HepG2 (cell line): ENCODE data around the gene PPP2R5B. TPM values are rescaled to one million over a fixed set of nuclear protein-coding genes. Genes with fewer than 3 reads are reported as not detected.

Experiments used
- CCDC6 ChIP-seq: sonication (generic); formaldehyde crosslinking; IDR thresholded peaks from 2 replicates; pipeline ENCODE4 v1.8.1; 2022; ENCODE audit warnings: mild to moderate bottlenecking, missing genetic modification reagents, moderate library complexity
- EEA1 ChIP-seq: sonication (generic); formaldehyde crosslinking; IDR thresholded peaks from 2 replicates; pipeline ENCODE4 v1.5.1; 2020; ENCODE audit warnings: mild to moderate bottlenecking, missing genetic modification reagents, borderline replicate concordance
- ELF3 ChIP-seq: IDR thresholded peaks from 2 replicates; pipeline ENCODE4 v1.6.1; 2016; ENCODE audit warnings: missing genetic modification reagents, missing compliant biosample characterization
- ETV5 ChIP-seq: IDR thresholded peaks from 2 replicates; pipeline ENCODE4 v1.6.1; 2018; ENCODE audit warnings: missing biosample characterization, missing genetic modification reagents, inconsistent platforms, borderline replicate concordance
- HNRNPH1 ChIP-seq: fragments of 200-400 bp; formaldehyde crosslinking; optimal IDR thresholded peaks from 2 replicates; pipeline ENCODE3; 2017; ENCODE audit warnings: mild to moderate bottlenecking, low read depth, low read length
- KDM1A ChIP-seq: IDR thresholded peaks from 2 replicates; pipeline ENCODE4 v1.6.1; 2016; ENCODE audit warnings: missing compliant biosample characterization
- MEIS2 ChIP-seq: sonication (generic); formaldehyde crosslinking; IDR thresholded peaks from 2 replicates; pipeline ENCODE4 v1.9.0; 2021; ENCODE audit warnings: mild to moderate bottlenecking, missing genetic modification reagents
- MYC ChIP-seq: sonication (generic); formaldehyde crosslinking; IDR thresholded peaks from 2 replicates; pipeline ENCODE4 v1.9.0; 2021; ENCODE audit warnings: missing genetic modification reagents, borderline replicate concordance
- NFKB2 ChIP-seq: sonication (generic); formaldehyde crosslinking; IDR thresholded peaks from 2 replicates; pipeline ENCODE4 v1.4.0; 2020; ENCODE audit warnings: missing genetic modification reagents, borderline replicate concordance
- PHF20 ChIP-seq: sonication (generic); formaldehyde crosslinking; IDR thresholded peaks from 2 replicates; pipeline ENCODE4 v1.5.0; 2020; ENCODE audit warnings: mild to moderate bottlenecking, missing genetic modification reagents
- SIX4 ChIP-seq: sonication (generic); formaldehyde crosslinking; IDR thresholded peaks from 2 replicates; pipeline ENCODE4 v1.4.0; 2020; ENCODE audit warnings: missing genetic modification reagents
- SRY ChIP-seq: sonication (generic); formaldehyde crosslinking; IDR thresholded peaks from 2 replicates; pipeline ENCODE4 v1.8.0; 2022; ENCODE audit warnings: mild to moderate bottlenecking, missing genetic modification reagents
- ZFP36L1 ChIP-seq: sonication (generic); formaldehyde crosslinking; IDR thresholded peaks from 2 replicates; pipeline ENCODE4 v1.8.0; 2022; ENCODE audit warnings: mild to moderate bottlenecking, missing genetic modification reagents, moderate library complexity
- ZNF124 ChIP-seq: sonication (generic); formaldehyde crosslinking; IDR thresholded peaks from 2 replicates; pipeline ENCODE4 v1.4.0; 2020; ENCODE audit warnings: missing genetic modification reagents
- ZNF350 ChIP-seq: sonication (generic); formaldehyde crosslinking; IDR thresholded peaks from 2 replicates; pipeline ENCODE4 v1.4.0; 2020; ENCODE audit warnings: mild to moderate bottlenecking, low read depth, missing genetic modification reagents, borderline replicate concordance
- polyA plus RNA-seq, 8 experiments: library from polyadenylated mRNA; depleted of rRNA in 3 of 8; stranded (reverse) in 7 of 8; unstranded in 1 of 8; fragments of >200 nt; fragmentation: Illumina TruSeq in 4 of 8; extraction: Trizol in 4 of 8; gene quantifications; 2 replicates each; pipeline versions ENCODE4 v1.2.1 to v1.2.3, GENCODE V29; 2011 to 2016; ENCODE audit warnings: low read depth in 4 of 8, missing spikeins in 1 of 8, mixed read lengths in 1 of 8; ENCODE audit not compliant: insufficient read depth in 1 of 8
- total RNA-seq, 5 experiments: library from RNA; depleted of rRNA; stranded (reverse); fragments of >200 nt; fragmentation: Illumina TruSeq; extraction: Trizol; gene quantifications; 2 replicates each; pipeline ENCODE4 v1.2.3, GENCODE V29; 2016; ENCODE audit warnings: low read depth in 1 of 5
- TF ChIP-seq, protein P1 (sequence below): sonication (generic); formaldehyde crosslinking; IDR thresholded peaks from 2 replicates; pipeline ENCODE4 v1.4.0; 2020; ENCODE audit warnings: mild to moderate bottlenecking, missing genetic modification reagents
- TF ChIP-seq, protein P2 (sequence below): sonication (generic); formaldehyde crosslinking; IDR thresholded peaks from 2 replicates; pipeline ENCODE4; 2020; ENCODE audit warnings: missing genetic modification reagents, mild to moderate bottlenecking, borderline replicate concordance
- TF ChIP-seq, protein P3 (sequence below): sonication (generic); formaldehyde crosslinking; IDR thresholded peaks from 2 replicates; pipeline ENCODE4 v1.4.0; 2020; ENCODE audit warnings: low read depth, missing genetic modification reagents

The PPP2R5B gene
- total and polyA plus RNA-seq, 2 of the 13 experiments (the other 11 are each of a cell fraction or from before 2014, with no cell fraction given): 2.3 to 8.3 TPM

DNA sequence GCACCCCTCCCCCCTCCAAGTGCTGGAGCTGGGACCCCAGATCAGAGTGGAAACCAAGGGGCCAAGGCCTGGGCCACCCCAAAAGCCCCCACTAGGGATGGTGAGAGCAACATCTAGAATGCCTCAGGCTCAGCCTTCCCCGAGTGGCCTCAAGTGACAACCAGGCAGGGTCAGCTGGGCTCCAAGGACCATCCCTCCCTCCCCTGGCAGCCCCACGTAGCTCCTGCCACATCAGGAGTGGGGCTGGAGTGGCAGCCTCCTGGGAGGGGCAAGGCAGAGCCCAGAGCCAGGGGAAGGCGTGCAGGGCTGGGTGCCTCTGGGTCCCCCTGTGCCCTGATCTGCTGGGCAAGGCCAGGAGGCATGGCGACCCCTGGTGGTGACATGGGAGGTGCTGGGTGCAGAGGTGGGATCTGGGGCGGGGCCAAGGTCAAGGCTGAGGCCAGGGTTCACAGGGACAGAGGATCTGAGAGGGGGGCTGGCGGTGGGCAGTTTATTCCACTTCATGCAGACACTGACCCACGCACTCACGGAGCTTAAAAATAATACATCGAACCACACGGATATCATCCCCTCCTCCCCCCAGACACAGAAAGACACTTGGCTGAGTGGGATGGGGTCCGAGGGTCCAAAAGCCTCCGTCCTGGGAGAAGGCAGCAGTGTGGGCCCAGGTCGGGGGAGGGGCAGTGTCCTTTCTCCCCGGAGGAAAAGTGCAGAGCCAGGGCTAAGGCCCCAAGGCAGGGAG is 30.2 kb upstream of the PPP2R5B start (continued):
- TF ChIP-seq MYC (CRISPR knock-in tag) (peak; percentile 84), ZFP36L1 (CRISPR knock-in tag) (peak; percentile 94), ETV5 (CRISPR knock-in tag) (peak; percentile 40; the same call in 1 of the 2 replicates), SIX4 (peak; percentile 67; the same call in 1 of the 2 replicates), HNRNPH1 (no peak), SRY (CRISPR knock-in tag) (no peak), NFKB2 (peak; percentile 70; the same call in 1 of the 2 replicates), ZNF350 (peak; percentile 87), CCDC6 (no peak), ZNF124 (CRISPR knock-in tag) (peak; percentile 25; the same call in 1 of the 2 replicates), EEA1 (CRISPR knock-in tag) (0 out of 2 replicates have a peak, but pooled peaks have one; percentile 71), ELF3 (CRISPR knock-in tag) (peak; percentile 62), PHF20 (CRISPR knock-in tag) (no peak), KDM1A (peak; percentile 57; the same call in 1 of the 2 replicates), MEIS2 (CRISPR knock-in tag) (peak; percentile 79)
- TF ChIP-seq, protein P1, sequence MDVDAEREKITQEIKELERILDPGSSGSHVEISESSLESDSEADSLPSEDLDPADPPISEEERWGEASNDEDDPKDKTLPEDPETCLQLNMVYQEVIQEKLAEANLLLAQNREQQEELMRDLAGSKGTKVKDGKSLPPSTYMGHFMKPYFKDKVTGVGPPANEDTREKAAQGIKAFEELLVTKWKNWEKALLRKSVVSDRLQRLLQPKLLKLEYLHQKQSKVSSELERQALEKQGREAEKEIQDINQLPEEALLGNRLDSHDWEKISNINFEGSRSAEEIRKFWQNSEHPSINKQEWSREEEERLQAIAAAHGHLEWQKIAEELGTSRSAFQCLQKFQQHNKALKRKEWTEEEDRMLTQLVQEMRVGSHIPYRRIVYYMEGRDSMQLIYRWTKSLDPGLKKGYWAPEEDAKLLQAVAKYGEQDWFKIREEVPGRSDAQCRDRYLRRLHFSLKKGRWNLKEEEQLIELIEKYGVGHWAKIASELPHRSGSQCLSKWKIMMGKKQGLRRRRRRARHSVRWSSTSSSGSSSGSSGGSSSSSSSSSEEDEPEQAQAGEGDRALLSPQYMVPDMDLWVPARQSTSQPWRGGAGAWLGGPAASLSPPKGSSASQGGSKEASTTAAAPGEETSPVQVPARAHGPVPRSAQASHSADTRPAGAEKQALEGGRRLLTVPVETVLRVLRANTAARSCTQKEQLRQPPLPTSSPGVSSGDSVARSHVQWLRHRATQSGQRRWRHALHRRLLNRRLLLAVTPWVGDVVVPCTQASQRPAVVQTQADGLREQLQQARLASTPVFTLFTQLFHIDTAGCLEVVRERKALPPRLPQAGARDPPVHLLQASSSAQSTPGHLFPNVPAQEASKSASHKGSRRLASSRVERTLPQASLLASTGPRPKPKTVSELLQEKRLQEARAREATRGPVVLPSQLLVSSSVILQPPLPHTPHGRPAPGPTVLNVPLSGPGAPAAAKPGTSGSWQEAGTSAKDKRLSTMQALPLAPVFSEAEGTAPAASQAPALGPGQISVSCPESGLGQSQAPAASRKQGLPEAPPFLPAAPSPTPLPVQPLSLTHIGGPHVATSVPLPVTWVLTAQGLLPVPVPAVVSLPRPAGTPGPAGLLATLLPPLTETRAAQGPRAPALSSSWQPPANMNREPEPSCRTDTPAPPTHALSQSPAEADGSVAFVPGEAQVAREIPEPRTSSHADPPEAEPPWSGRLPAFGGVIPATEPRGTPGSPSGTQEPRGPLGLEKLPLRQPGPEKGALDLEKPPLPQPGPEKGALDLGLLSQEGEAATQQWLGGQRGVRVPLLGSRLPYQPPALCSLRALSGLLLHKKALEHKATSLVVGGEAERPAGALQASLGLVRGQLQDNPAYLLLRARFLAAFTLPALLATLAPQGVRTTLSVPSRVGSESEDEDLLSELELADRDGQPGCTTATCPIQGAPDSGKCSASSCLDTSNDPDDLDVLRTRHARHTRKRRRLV (CRISPR knock-in tag): no peak
- TF ChIP-seq, protein P2, sequence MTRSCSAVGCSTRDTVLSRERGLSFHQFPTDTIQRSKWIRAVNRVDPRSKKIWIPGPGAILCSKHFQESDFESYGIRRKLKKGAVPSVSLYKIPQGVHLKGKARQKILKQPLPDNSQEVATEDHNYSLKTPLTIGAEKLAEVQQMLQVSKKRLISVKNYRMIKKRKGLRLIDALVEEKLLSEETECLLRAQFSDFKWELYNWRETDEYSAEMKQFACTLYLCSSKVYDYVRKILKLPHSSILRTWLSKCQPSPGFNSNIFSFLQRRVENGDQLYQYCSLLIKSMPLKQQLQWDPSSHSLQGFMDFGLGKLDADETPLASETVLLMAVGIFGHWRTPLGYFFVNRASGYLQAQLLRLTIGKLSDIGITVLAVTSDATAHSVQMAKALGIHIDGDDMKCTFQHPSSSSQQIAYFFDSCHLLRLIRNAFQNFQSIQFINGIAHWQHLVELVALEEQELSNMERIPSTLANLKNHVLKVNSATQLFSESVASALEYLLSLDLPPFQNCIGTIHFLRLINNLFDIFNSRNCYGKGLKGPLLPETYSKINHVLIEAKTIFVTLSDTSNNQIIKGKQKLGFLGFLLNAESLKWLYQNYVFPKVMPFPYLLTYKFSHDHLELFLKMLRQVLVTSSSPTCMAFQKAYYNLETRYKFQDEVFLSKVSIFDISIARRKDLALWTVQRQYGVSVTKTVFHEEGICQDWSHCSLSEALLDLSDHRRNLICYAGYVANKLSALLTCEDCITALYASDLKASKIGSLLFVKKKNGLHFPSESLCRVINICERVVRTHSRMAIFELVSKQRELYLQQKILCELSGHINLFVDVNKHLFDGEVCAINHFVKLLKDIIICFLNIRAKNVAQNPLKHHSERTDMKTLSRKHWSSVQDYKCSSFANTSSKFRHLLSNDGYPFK (CRISPR knock-in tag): no peak
- TF ChIP-seq, protein P3, sequence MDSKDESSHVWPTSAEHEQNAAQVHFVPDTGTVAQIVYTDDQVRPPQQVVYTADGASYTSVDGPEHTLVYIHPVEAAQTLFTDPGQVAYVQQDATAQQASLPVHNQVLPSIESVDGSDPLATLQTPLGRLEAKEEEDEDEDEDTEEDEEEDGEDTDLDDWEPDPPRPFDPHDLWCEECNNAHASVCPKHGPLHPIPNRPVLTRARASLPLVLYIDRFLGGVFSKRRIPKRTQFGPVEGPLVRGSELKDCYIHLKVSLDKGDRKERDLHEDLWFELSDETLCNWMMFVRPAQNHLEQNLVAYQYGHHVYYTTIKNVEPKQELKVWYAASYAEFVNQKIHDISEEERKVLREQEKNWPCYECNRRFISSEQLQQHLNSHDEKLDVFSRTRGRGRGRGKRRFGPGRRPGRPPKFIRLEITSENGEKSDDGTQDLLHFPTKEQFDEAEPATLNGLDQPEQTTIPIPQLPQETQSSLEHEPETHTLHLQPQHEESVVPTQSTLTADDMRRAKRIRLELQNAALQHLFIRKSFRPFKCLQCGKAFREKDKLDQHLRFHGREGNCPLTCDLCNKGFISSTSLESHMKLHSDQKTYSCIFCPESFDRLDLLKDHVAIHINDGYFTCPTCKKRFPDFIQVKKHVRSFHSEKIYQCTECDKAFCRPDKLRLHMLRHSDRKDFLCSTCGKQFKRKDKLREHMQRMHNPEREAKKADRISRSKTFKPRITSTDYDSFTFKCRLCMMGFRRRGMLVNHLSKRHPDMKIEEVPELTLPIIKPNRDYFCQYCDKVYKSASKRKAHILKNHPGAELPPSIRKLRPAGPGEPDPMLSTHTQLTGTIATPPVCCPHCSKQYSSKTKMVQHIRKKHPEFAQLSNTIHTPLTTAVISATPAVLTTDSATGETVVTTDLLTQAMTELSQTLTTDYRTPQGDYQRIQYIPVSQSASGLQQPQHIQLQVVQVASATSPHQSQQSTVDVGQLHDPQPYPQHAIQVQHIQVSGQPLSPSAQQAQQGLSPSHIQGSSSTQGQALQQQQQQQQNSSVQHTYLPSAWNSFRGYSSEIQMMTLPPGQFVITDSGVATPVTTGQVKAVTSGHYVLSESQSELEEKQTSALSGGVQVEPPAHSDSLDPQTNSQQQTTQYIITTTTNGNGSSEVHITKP: peak; percentile 78; the same call in 1 of the 2 replicates
